ENCODE data around the gene HECTD2.

DNA sequence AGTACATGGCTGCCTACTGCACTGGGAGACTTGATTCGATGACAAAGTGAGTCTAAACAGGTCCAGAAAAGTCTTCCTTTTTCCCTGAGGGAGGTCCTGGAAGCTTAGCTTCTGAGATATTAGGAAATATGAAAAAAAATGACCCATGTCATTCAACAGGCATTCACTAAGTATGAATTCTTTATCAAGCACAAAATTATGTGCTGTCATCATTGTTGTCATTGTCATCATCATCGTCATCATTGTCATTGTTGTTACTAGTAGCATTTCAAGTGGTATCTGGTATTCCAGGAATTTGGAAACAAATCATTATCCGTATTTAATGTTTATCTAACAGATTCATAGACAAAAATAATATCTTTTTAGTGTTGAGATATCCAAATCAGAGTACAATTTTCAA, 49.7 kb upstream of the HECTD2 start:
- TF ChIP-seq POLR2A (IDR thresholded peaks at IDR 0.05) (no peak), EP300 (IDR thresholded peaks at IDR 0.05) (no peak), POLR2AphosphoS5 (IDR thresholded peaks at IDR 0.05) (no peak)
- TF ChIP-seq, protein P1, sequence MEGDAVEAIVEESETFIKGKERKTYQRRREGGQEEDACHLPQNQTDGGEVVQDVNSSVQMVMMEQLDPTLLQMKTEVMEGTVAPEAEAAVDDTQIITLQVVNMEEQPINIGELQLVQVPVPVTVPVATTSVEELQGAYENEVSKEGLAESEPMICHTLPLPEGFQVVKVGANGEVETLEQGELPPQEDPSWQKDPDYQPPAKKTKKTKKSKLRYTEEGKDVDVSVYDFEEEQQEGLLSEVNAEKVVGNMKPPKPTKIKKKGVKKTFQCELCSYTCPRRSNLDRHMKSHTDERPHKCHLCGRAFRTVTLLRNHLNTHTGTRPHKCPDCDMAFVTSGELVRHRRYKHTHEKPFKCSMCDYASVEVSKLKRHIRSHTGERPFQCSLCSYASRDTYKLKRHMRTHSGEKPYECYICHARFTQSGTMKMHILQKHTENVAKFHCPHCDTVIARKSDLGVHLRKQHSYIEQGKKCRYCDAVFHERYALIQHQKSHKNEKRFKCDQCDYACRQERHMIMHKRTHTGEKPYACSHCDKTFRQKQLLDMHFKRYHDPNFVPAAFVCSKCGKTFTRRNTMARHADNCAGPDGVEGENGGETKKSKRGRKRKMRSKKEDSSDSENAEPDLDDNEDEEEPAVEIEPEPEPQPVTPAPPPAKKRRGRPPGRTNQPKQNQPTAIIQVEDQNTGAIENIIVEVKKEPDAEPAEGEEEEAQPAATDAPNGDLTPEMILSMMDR (IDR thresholded peaks at IDR 0.05): no peak

All from sigmoid colon (tissue), 4 donors.